HepG2 (cell line): ENCODE results near the gene KLHL30.

ENCODE experiments used
- NFRKB ChIP-seq: fragments of 450-650 bp; IDR thresholded peaks from 2 replicates; pipeline ENCODE4 v1.6.1; 2017
- PRPF4 ChIP-seq: fragments of 200-400 bp; formaldehyde crosslinking; IDR thresholded peaks from 2 replicates; pipeline ENCODE4 v1.6.1; 2016; ENCODE audit warnings: low read length, low read depth; ENCODE audit not compliant: poor library complexity, severe bottlenecking
- TF ChIP-seq, protein P1 (sequence below): sonication (generic); formaldehyde crosslinking; IDR thresholded peaks from 2 replicates; pipeline ENCODE4 v1.5.0; 2020; ENCODE audit warnings: mild to moderate bottlenecking, missing genetic modification reagents, moderate library complexity

DNA sequence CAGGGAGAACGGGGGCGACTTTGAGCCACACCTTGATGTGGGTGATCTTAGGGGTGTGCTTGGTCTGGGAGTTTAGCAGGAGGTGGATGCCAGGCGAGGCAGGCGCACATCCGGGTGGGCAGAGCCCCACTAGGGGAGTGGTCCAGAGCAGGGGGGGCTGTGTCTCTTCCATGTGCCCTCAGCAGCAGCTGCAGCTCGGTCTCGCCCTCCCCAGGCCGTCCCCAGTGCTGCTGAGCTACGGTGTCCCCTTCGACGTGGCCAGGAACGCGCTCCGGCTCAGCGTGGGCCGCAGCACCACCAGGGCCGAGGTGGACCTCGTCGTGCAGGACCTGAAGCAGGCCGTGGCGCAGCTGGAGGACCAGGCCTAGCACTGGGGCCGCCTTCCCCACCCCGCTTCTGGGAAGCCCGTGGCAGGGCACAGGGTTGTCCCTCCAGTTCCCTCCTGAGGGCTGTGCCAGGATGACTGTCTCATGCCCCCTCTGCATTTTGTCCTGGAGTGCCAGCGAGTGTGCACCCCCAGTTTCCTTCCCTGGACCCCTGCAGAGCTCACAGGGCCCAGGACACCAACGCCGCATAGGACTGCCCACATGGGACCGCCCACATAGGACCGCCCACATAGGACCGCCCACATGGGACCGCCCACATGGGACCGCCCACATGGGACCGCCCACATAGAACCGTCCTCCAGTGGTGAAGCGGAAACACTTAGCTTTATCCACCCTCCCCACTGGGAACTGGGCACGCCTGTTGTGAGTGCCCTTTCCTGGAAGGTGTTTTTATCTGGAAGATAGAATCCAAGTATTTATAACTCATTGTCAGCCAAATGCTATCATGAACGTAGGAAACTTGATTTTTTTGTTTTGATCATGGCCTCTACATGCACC lies 40.2 kb upstream of the KLHL30 start:
- TF ChIP-seq, protein P1, sequence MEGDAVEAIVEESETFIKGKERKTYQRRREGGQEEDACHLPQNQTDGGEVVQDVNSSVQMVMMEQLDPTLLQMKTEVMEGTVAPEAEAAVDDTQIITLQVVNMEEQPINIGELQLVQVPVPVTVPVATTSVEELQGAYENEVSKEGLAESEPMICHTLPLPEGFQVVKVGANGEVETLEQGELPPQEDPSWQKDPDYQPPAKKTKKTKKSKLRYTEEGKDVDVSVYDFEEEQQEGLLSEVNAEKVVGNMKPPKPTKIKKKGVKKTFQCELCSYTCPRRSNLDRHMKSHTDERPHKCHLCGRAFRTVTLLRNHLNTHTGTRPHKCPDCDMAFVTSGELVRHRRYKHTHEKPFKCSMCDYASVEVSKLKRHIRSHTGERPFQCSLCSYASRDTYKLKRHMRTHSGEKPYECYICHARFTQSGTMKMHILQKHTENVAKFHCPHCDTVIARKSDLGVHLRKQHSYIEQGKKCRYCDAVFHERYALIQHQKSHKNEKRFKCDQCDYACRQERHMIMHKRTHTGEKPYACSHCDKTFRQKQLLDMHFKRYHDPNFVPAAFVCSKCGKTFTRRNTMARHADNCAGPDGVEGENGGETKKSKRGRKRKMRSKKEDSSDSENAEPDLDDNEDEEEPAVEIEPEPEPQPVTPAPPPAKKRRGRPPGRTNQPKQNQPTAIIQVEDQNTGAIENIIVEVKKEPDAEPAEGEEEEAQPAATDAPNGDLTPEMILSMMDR = peak; percentile 17; the same call in 1 of the 2 replicates
- no peak for TF ChIP-seq NFRKB
- no peak for TF ChIP-seq PRPF4
